NCI-H2227 (cell line): ENCODE results near the gene MCU.
A peak's percentile ranks its signal among the peaks of the same experiment; 100 is the strongest.
"Not testable (repeated sequence)": the region's sequence is repeated elsewhere in the genome, so short reads cannot be mapped to it uniquely, and the experiment has no call there.

Source experiments
- DNase-seq: peaks from one replicate; lab custom pipeline; 2025; ENCODE audit not compliant: unreplicated experiment; lab: John Stamatoyannopoulos, UW

MCU gene

DNA sequence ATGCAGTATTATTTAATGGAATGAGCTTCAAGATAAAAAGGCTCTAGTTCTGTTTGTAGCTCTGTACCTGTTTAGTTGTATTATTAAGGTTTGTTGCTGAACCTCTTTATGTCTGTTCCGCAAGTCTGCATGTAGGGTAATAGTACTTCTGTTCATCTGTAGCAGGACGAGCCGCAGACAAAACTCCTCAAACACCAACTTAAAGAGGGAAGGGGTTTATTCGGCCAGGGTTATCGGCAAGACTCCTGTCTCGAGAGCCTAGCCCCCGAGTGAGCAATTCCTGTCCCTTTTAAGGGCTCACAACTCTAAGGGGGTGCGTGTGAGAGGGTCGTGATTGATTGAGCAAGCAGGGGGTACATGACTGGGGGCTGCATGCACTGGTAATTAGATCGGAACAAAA is 67.0 kb downstream of the MCU start:
- not testable (repeated sequence) for DNase-seq

DNA sequence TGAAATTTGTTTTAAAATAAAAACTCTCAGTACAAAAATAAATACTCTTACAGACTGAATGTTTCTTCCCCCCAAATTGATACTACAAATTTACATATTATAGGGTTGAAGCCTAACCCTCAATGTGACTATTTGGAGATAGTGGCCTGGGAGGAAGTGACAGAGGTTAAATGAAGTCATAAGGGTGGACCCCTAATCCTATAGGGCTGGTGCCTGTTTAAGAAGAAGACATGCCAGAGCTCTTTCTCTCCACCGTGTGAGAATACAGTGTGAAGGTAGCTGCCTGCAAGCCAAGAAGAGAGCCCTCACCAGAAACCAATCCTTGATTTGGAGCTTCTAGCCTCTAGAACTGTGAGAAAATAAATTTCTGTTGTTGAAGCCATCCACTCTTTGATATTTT is 67.6 kb downstream of the MCU start:
- DNase-seq, result no peak

DNA sequence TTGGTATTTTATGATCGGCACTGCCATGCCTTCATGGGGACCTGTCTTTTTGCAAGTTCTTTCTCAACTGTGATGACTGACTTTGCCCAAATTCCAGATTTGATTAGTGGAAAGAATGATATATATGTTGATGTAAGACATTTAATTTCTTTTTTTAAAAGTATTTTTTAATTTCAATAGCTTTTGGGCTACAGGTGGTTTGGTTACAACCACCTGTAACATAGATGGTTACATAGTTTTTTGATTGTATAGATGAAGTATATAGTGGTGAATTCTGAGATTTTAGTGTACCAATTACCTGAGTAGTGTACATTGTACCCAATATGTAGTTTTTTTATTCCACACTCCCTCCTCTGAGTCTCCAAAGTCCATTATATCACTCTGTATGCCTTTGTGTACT is 69.6 kb downstream of the MCU start:
- no peak for DNase-seq

DNA sequence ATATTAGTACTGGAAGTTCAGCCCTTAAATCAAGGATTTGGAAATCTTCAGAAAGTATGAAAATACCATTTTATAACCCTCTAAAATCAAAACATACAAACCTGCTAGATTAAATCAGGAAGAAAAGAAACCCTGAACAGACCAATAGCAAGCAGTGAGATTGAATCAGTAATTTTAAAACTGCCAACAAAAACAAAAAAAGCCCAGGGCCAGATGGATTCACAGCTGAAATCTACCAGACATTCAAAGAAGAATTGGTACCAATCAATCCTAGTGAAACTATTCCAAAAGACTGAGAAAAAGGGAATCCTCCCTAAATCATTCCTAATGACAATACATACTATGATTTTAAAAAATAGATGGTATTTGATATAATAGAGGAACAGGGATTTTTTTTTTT is 70.1 kb downstream of the MCU start:
- DNase-seq, result no peak

DNA sequence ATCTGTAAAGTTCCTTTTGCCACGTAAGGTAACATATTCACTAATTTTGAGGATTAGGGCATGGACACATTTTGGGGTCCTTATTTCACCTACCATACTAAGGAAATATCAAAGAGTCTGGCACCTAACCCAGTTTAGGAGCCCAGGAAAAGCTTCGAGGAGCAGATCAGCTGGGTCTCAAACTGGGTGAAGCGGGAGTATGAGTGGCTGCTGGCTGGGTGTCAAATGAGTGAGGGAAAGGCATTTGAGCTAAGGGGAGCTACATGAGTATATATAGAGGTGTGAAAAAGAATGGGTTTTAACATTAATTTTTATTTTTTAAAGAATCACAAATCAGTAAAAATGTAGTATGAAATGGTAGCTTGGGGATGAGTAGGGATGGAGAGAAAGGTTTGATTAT is 71.3 kb downstream of the MCU start:
- DNase-seq, result no peak

DNA sequence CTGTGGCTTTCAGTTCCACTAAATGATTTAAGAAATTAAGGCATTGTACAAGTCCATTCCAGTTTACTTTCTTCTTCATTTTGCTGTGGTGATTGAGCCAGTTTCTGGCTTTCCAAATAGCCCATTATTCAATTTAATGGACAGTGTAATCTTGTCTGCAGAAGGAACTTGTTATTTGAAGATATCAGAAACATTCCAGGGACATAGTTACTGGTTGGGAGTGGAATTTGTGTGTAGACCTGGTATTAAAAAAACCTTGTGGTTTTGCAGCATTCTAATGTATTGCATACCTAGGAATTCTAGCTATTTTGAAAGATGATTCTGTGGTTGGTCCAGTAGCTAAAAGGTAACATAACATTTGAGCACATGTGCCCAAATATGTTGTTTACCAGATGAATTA is 72.2 kb downstream of the MCU start:
- no peak for DNase-seq

DNA sequence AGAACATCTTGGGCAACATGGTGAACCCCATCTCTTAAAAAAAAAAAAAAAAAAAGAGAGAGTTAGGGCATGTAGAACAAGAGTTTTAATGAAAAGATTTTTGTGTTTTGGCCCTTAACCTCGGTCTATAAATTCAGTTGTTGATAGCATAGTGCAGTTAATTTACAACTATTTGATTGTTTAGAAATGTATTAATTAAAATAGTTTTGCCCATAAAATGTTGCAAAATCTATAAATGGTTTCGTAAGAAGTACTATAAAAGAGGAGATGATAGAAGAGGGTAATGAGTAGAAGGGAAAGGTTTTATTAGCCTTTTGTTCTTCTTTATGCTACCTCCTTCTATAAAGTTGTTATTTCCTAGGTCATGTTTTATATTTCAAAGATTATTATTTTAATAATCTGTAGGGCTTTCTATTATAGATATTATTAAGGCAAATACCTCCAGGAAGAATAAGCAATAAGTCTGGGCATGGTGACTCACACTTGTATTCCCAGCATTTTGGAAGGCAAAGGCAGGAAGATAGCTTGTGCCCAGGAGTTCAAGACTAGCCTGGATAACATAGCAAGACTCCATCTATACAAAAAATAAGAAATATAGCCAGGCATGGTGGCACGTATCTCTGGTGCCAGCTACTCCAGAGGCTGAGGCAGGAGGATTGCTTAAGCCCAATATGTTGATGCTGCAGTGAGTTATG is 73.3 kb downstream of the MCU start:
- DNase-seq, result no peak

- not testable (repeated sequence) for DNase-seq
These were observed 79.3 kb downstream of the MCU start for GRCh38 chr10:72771195-72771594.

GRCh38 chr10:72772031-72772430 is 80.1 kb downstream of the MCU start:
- DNase-seq, result no peak

- no peak for DNase-seq
These were observed 87.9 kb downstream of the MCU start for GRCh38 chr10:72779874-72780273.

- no peak for DNase-seq
These were observed 90.8 kb downstream of the MCU start for GRCh38 chr10:72782649-72783330.

GRCh38 chr10:72783410-72783833 is 91.5 kb downstream of the MCU start:
- no peak for DNase-seq

DNA sequence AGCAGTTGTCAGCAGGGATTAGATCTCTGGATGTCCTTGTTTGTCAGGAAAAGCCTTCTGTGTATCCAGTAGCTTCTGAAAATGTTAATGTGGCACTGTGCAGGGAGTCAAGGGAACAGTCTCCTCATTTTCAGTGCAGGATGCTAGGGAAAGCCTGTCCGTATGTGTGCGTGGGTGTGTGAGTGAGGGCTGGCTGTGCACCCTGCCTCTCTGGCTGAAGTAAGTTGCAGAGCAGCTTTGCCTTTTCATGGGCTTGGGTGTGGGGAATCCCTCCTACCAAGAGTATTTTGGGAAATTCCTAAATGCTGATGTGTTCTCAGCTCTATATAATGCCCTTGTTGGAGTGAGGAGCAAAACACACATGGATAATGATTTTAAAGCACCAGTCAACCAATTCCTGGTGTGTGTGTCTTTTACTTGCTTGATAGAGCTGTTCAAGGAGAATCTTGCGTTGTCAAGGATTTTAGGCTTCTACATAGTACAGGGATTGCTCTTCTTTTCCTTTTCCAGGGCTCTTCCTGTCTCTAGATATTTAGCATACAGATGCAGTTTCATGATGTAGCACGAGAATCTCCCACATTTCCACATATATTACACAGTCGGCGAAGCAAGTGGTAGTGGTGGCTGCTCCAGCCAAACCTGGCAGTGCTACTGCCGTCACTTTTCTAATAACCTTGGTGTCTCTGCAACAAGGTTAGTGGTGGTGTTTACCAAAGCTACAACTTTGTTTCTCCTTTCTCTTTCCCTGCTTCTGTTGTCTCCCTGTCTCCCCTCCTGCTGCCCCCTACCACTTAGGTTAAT is 92.8 kb downstream of the MCU start:
- peak; percentile 33 for DNase-seq

- DNase-seq, result no peak
These were observed 93.5 kb downstream of the MCU start for GRCh38 chr10:72785409-72785808.

DNA sequence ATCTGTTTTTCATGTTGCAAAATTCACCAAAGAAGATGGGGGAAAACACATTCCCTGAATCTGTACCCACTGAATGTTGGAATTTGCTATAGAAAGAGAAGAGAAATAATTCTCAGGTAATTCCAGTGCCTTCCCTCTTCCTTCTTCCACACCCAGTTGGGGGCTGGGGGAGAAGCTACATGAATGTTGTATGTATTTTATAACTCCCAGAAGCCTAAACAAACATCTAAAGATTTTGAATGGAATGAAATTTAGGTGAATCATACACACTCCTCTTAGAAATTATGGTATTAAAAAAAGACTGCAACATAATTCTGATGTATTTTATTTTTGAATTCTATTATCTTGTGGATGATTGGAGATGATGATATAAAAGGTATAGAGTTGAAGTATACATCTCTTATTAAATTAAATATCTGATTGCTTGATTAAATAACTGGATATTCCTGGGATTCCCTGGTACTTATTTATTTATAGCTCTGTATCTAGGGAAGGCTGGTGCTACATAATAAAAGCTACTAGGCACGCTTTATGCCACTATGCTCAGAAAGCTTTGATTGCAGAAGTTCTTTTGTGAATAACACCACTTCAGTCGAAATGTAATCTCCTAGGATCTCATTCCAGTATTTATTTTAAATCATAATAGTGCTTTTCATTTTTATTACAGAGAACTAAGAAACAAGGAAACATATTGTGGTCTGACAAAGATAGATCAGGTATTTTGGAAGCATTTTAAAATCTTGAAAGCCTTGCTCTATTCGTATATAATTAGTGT is 98.5 kb downstream of the MCU start:
- no peak for DNase-seq

GRCh38 chr10:72792288-72792687 is 100.3 kb downstream of the MCU start:
- no peak for DNase-seq

DNA sequence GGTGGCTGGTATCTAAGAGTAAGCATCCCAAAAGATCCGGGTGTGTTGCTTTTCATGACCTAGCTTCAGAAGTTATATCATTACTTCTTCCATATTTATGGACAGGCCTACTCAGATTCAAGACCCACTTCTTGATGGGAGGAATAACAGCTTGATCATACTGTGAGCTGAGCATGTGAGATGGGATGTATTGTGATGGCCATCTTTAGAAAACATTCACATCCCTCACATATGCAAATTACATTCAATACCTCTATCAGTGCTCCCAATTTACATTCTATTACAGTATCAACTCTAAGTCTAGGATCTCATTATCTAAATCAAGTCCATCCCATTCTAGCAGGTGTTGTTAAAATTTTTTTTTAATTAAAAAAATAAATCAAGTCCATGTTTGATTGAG is 101.8 kb downstream of the MCU start:
- DNase-seq, result no peak

- no peak for DNase-seq
These were observed 102.3 kb downstream of the MCU start for GRCh38 chr10:72794260-72794659.

DNA sequence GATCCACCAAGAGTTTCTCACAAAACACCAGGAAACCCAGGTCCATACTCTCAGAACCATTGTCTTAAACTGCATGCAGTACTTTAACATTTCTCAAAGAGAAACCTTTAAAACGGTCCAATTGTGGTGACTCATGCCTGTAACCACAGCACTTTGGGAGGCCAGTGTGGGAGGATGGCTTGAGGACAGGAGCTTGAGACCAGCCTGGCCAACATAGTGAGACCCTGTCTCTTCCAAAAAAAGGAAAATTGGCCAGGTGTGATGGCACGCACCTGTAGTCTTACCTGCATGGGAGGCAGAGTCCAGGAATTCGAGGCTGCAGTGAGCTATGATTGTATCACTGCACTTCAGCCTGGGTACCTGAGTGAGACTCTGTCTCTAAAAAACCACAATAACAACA is 104.1 kb downstream of the MCU start:
- no peak for DNase-seq

DNA sequence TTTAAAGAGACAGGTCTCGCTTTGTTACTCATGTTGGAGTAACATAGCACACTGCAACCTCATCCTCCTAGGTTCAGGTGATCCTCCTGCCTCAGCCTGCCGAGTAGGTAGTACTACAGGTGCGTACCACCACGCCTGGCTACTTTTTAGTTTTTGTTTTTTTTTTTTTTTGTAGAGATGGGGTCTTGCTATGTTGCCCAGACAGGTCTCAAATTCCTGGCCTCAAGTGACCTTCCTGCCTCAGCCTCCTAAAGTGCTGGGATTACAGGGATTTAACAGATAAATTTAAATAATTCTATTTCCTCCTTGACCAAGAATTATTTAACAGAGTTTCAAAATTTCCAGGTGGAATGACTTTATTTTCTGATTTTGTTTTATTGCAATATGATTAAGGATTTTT is 104.6 kb downstream of the MCU start:
- DNase-seq, result no peak

DNA sequence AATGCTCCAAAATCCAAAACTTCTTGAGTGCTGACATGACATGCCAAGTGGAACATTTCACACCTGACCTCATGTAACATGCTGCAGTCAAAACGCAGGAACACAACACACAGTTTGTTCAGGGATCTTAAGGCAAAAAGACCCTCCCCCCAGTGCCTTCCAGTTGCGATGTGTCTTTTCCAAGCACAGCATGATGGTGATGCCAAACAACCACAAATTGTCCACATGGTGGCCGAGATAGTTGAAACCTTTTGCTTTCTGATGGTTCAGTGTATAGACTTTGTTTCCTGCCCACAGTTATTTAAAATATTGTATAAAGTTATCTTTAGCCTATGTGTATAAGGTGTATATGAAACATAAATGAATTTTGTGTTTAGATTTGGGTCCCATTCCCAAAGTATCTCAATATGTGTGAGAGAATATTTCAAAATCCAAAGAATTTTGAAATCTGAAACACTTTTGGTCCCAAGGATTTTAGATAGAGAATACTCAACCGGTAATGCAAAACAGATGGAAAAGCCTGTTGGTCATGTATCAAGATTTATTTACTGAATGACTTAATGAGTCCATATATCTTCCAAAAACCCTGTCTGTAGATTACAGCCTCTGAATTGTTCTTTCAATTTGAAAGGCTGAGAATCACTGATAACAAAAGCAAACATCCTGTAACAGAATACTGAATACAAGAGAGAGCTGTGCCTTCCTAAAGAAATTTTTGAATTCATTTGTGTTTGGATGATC is 108.2 kb downstream of the MCU start:
- no peak for DNase-seq
